PFSK-1 (cell line): ENCODE results near the gene ST6GALNAC1.

Experiments
- FOXP2 ChIP-seq: optimal IDR thresholded peaks from 2 replicates; pipeline ENCODE3; 2011; ENCODE audit warnings: borderline replicate concordance, control low read depth, inconsistent platforms; ENCODE audit not compliant: insufficient read depth; ENCODE audit errors: extremely low read length, extremely low read depth
- POLR2AphosphoS5 ChIP-seq: IDR thresholded peaks from 2 replicates; pipeline ENCODE4 v1.6.1; 2012; ENCODE audit warnings: low read depth, mild to moderate bottlenecking, control low read depth, low read length, moderate library complexity
- SIN3A ChIP-seq: IDR thresholded peaks from 2 replicates; pipeline ENCODE4 v1.6.1; 2012; ENCODE audit warnings: mild to moderate bottlenecking, low read length, moderate library complexity, borderline replicate concordance; ENCODE audit not compliant: insufficient read depth
- TAF1 ChIP-seq: IDR thresholded peaks from 2 replicates; pipeline ENCODE4 v1.6.1; 2012; ENCODE audit warnings: low read length, control low read depth, borderline replicate concordance; ENCODE audit not compliant: insufficient read depth
- TF ChIP-seq, protein P1 (sequence below), 2 experiments: IDR thresholded peaks; 2 replicates each; pipeline versions ENCODE4 v1.6.1 to v1.8.0; 2011 to 2012; ENCODE audit warnings: low read depth in 2 of 2, low read length in 2 of 2, control low read depth in 1 of 2, inconsistent platforms in 1 of 2, mild to moderate bottlenecking in 1 of 2, moderate library complexity in 1 of 2; ENCODE audit not compliant: insufficient read depth in 1 of 2

DNA sequence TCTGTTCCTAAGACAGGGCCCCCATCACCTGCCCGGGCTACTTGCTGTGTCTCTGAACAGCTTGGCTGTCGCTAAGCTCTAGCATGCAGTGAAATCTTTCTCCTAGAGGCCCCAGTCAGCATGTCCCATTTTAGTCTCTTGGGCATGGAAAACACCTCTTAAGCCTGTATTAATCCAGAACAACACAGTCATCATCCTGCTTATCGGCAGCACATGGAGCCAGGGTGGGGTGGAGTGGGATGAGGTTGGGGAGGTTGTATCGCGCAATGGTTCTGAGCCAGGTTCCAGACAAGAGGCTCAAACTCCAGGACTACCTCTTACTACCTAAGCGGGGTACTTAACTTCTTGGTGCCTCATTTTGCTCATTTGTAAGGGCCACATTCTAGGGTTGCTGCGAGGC, 65.7 kb downstream of the ST6GALNAC1 start:
- TF ChIP-seq FOXP2 (no peak), POLR2AphosphoS5 (no peak), TAF1 (no peak), SIN3A (no peak)
- TF ChIP-seq, protein P1, sequence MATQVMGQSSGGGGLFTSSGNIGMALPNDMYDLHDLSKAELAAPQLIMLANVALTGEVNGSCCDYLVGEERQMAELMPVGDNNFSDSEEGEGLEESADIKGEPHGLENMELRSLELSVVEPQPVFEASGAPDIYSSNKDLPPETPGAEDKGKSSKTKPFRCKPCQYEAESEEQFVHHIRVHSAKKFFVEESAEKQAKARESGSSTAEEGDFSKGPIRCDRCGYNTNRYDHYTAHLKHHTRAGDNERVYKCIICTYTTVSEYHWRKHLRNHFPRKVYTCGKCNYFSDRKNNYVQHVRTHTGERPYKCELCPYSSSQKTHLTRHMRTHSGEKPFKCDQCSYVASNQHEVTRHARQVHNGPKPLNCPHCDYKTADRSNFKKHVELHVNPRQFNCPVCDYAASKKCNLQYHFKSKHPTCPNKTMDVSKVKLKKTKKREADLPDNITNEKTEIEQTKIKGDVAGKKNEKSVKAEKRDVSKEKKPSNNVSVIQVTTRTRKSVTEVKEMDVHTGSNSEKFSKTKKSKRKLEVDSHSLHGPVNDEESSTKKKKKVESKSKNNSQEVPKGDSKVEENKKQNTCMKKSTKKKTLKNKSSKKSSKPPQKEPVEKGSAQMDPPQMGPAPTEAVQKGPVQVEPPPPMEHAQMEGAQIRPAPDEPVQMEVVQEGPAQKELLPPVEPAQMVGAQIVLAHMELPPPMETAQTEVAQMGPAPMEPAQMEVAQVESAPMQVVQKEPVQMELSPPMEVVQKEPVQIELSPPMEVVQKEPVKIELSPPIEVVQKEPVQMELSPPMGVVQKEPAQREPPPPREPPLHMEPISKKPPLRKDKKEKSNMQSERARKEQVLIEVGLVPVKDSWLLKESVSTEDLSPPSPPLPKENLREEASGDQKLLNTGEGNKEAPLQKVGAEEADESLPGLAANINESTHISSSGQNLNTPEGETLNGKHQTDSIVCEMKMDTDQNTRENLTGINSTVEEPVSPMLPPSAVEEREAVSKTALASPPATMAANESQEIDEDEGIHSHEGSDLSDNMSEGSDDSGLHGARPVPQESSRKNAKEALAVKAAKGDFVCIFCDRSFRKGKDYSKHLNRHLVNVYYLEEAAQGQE (IDR thresholded peaks at IDR 0.05; ENCODE audit: insufficient read depth in 1 of 2, low read depth in 2 of 2, low read length in 2 of 2) = no peak
